HL-60 (cell line): ENCODE measurements around the gene HMX3.

Experiments used
- CTCF ChIP-seq: IDR thresholded peaks from one replicate; pipeline ENCODE4 v1.5.1; 2011; ENCODE audit warnings: low read length, control low read depth, inconsistent platforms; ENCODE audit not compliant: insufficient read depth
- REST ChIP-seq: IDR thresholded peaks from 2 replicates; pipeline ENCODE4 v1.6.1; 2012; ENCODE audit warnings: low read depth; ENCODE audit not compliant: insufficient replicate concordance

GRCh38 chr10:123087786-123088185 lies 48.0 kb upstream of the HMX3 start:
- no peak for TF ChIP-seq CTCF
- TF ChIP-seq REST = no peak
